Esophagus muscularis mucosa (tissue), 4 donors: Measurements from ENCODE around the gene TMEM41A. TPM values are rescaled to one million over a fixed set of nuclear protein-coding genes. Genes with fewer than 3 reads are reported as not detected.
"Not testable (repeated sequence)": the region's sequence is repeated elsewhere in the genome, so short reads cannot be mapped to it uniquely, and the experiment has no call there.

Experiments used
- DNase-seq: peaks from one replicate; pipeline ENCODE4 v3.0.0-alpha.2; 2017; ENCODE audit errors: extremely low spot score
- H3K27ac ChIP-seq, 4 donors: fragments of 200-600 bp; sonication (generic); replicated peaks in 1 of 4; 1 replicate in 3 of 4; 2 replicates in 1 of 4; pipeline ENCODE4 v1.5.1; 2016 to 2019; ENCODE audit warnings: mild to moderate bottlenecking in 1 of 4
- H3K27me3 ChIP-seq, 4 donors: fragments of 200-600 bp; sonication (generic); one replicate each; pipeline versions ENCODE4 v1.5.1 to v1.6.0; 2016 to 2019
- H3K36me3 ChIP-seq, 4 donors: fragments of 200-600 bp; sonication (generic); one replicate each; pipeline ENCODE4 v1.5.1; 2016 to 2019
- H3K4me1 ChIP-seq, 4 donors: fragments of 200-600 bp; sonication (generic); one replicate each; pipeline ENCODE4 v1.5.1; 2016 to 2019
- H3K4me3 ChIP-seq, 4 donors: fragments of 200-600 bp; sonication (generic); 1 replicate in 2 of 4; 2 replicates in 2 of 4; pipeline ENCODE4 v1.5.1; 2016 to 2019; ENCODE audit warnings: mild to moderate bottlenecking in 4 of 4, moderate library complexity in 1 of 4
- H3K9me3 ChIP-seq, 4 donors: fragments of 200-600 bp; sonication (generic); 1 replicate in 3 of 4; 2 replicates in 1 of 4; pipeline ENCODE4 v1.5.1; 2016 to 2019
- CTCF ChIP-seq, 3 experiments: fragments of 200-600 bp in 2 of 3; fragments of 450-650 bp in 1 of 3; sonication (generic) in 2 of 3; IDR thresholded peaks; one replicate each; pipeline ENCODE4 v1.5.1; 2017 to 2019; ENCODE audit warnings: antibody characterized with exemption in 3 of 3, mild to moderate bottlenecking in 2 of 3, moderate library complexity in 1 of 3
- EP300 ChIP-seq: sonication (generic); formaldehyde crosslinking; IDR thresholded peaks from one replicate; pipeline ENCODE4 v1.6.1; 2017; ENCODE audit warnings: antibody characterized with exemption
- POLR2A ChIP-seq: fragments of 450-650 bp; IDR thresholded peaks from one replicate; pipeline ENCODE4 v1.6.1; 2017; ENCODE audit warnings: antibody characterized with exemption, moderate library complexity, mild to moderate bottlenecking, low read depth
- POLR2AphosphoS5 ChIP-seq, 2 donors: sonication (generic); formaldehyde crosslinking; IDR thresholded peaks; one replicate each; pipeline ENCODE4 v1.6.1; 2017; ENCODE audit warnings: antibody characterized with exemption in 2 of 2
- WGBS: methylation state at CpG from one replicate; pipeline ENCODE4 v1.1.5; 2018; 5-methylcytosine and 5-hydroxymethylcytosine counted together
- intact Hi-C: fragments of 100-400 bp; cut with DNase I; formaldehyde crosslinking; loops from one replicate; pipeline ENCODE4 v1.15.1; 2023
- total RNA-seq, 4 donors: library from RNA; depleted of rRNA; stranded (reverse); fragments of >200 nt; gene quantifications; one replicate each; pipeline versions ENCODE4 v1.1.0 to v1.2.1, GENCODE V29; 2016

The TMEM41A gene
- total RNA-seq, 4 donors from 2014 or later, result 7.5 to 9.6 (median 8.3) TPM

GRCh38 chr3:185460309-185460708 lies 38.5 kb downstream of the TMEM41A start:
- DNase-seq, result no peak
- no peak overlapping the region for H3K27ac ChIP-seq
- H3K4me3 ChIP-seq, result no peak overlapping the region
- H3K9me3 ChIP-seq, result no peaks in the 10 kb centered on the region
- intact Hi-C loops, result no loop called here
- H3K27me3 ChIP-seq, result no peaks in the 10 kb centered on the region
- 91% methylated on average over 5 of the region's 5 CpGs for WGBS
- TF ChIP-seq POLR2A (no peak), CTCF (IDR thresholded peaks at IDR 0.05) (no peak), EP300 (no peak)
- H3K4me1 ChIP-seq, result no peaks in the 10 kb centered on the region
- H3K36me3 ChIP-seq, result peaks cover 0 to 27% (median 12%) of the 10 kb centered on the region in 4 donors

GRCh38 chr3:185457376-185457775 lies 41.5 kb downstream of the TMEM41A start:
- intact Hi-C loops, result no loop called here
- no peak for DNase-seq
- no peak overlapping the region for H3K4me3 ChIP-seq
- H3K27me3 ChIP-seq, result no peaks in the 10 kb centered on the region
- peaks cover 0 to 12% (median 2%) of the 10 kb centered on the region in 4 donors for H3K36me3 ChIP-seq
- H3K4me1 ChIP-seq, result no peaks in the 10 kb centered on the region
- no peak for TF ChIP-seq CTCF (IDR thresholded peaks at IDR 0.05)
- no peak overlapping the region for H3K27ac ChIP-seq
- H3K9me3 ChIP-seq, result no peaks in the 10 kb centered on the region
- 85% methylated on average over 2 of the region's 2 CpGs for WGBS

- H3K27ac ChIP-seq, H3K4me1 ChIP-seq, H3K4me3 ChIP-seq, H3K27me3 ChIP-seq, H3K9me3 ChIP-seq, intact Hi-C loops, DNase-seq: not testable (repeated sequence)
- 85% methylated on average over 8 of the region's 8 CpGs for WGBS
- H3K36me3 ChIP-seq, result peaks cover 0 to 17% (median 10%) of the 10 kb centered on the region in 4 donors
Measured at GRCh38 chr3:185451432-185451831, 47.4 kb downstream of the TMEM41A start.

- peaks cover 0 to 17% (median 10%) of the 10 kb centered on the region in 4 donors for H3K36me3 ChIP-seq
- no peaks in the 10 kb centered on the region for H3K9me3 ChIP-seq
- TF ChIP-seq POLR2A, result no peak
- intact Hi-C loops, result no loop called here
- no peak overlapping the region for H3K27ac ChIP-seq
- DNase-seq, result no peak
- no peak overlapping the region for H3K4me3 ChIP-seq
- no peaks in the 10 kb centered on the region for H3K4me1 ChIP-seq
- H3K27me3 ChIP-seq, result no peaks in the 10 kb centered on the region
Measured at GRCh38 chr3:185448107-185448506, 50.7 kb downstream of the TMEM41A start.

GRCh38 chr3:185444329-185444728 lies 54.5 kb downstream of the TMEM41A start:
- TF ChIP-seq POLR2A, result no peak
- TF ChIP-seq POLR2AphosphoS5 (IDR thresholded peaks at IDR 0.05), result no peak
- no peak for TF ChIP-seq EP300
- no peak for TF ChIP-seq CTCF (IDR thresholded peaks at IDR 0.05)
- Histone ChIP-seq H3K27me3 (no peaks in the 10 kb centered on the region), H3K36me3 (no peaks in the 10 kb centered on the region), H3K9me3 (no peaks in the 10 kb centered on the region), H3K4me3 (no peak overlapping the region), H3K27ac (no peak overlapping the region), H3K4me1 (no peaks in the 10 kb centered on the region)
- DNase-seq, result no peak
- WGBS, result 89% methylated on average over 2 of the region's 2 CpGs
- intact Hi-C loops, result no loop called here

GRCh38 chr3:185442031-185442430 lies 56.8 kb downstream of the TMEM41A start:
- TF ChIP-seq CTCF (IDR thresholded peaks at IDR 0.05) (no peak), POLR2AphosphoS5 (IDR thresholded peaks at IDR 0.05) (no peak), POLR2A (no peak), EP300 (no peak)
- no peaks in the 10 kb centered on the region for H3K9me3 ChIP-seq
- 95% methylated on average over 6 of the region's 6 CpGs for WGBS
- no peak overlapping the region for H3K4me3 ChIP-seq
- intact Hi-C loops, result no loop called here
- H3K36me3 ChIP-seq, result peaks cover 0 to 4% (median 0%) of the 10 kb centered on the region in 4 donors
- no peak for DNase-seq
- H3K27ac ChIP-seq, result no peak overlapping the region
- no peaks in the 10 kb centered on the region for H3K4me1 ChIP-seq
- no peaks in the 10 kb centered on the region for H3K27me3 ChIP-seq
